NCI-H2196 (cell line): ENCODE measurements around the gene CDYL.
"Not testable (repeated sequence)": the region's sequence is repeated elsewhere in the genome, so short reads cannot be mapped to it uniquely, and the experiment has no call there.

Experiments
- DNase-seq: peaks from one replicate; lab custom pipeline; 2025; ENCODE audit not compliant: unreplicated experiment; lab: John Stamatoyannopoulos, UW

The CDYL gene

DNA sequence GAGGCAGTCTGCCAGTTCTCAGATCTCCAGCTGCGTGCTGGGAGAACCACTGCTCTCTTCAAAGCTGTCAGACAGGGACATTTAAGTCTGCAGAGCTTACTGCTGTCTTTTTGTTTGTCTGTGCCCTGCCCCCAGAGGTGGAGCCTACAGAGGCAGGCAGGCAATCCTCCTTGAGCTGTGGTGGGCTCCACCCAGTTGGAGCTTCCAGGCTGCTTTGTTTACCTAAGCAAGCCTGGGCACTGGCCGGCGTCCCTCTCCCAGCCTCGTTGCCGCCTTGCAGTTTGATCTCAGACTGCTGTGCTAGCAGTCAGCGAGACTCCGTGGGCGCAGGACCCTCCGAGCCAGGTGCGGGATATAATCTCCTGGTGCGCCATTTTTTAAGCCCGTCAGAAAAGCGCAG is 59.3 kb downstream of the CDYL start:
- not testable (repeated sequence) for DNase-seq

GRCh38 chr6:4840169-4840568 is 64.0 kb downstream of the CDYL start:
- no peak for DNase-seq

DNA sequence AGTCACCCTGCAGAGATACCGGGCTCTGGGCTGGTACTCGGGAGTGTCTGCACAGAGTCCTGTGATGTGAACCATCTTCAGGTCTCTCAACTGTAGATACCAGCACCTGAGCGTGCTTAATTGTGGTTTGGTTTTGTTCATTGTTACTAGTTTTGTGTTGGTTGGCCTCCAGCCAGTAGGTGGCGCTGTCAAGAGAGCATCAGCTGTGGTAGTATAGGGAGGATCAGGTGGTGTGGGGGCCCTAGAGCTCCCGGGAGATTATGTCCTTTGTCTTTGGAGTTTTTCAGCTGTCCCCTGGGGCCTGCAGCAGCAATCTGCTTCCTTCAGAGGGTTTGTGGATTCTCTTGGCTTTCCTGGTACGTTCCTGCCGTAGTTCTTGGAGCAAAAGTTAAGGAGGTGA is 67.9 kb downstream of the CDYL start:
- no peak for DNase-seq

DNA sequence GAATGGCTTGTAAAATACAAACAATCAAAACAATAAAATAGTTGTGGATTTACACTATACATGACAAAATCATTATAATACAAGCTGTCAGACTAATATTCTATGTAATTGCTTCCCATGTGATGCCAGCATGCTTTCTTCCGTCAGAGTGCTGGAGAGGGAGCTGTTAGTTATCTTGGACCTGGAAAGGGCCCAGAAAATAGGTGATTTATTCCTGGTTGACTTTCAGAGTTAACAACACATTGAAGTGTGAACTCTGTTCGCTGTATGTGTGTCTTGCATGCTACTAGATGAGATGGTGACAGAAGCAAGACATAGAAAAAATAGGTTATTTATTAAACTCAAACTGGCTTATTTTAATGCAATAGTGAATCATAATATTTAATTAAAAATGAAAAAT is 70.2 kb downstream of the CDYL start:
- DNase-seq: no peak

DNA sequence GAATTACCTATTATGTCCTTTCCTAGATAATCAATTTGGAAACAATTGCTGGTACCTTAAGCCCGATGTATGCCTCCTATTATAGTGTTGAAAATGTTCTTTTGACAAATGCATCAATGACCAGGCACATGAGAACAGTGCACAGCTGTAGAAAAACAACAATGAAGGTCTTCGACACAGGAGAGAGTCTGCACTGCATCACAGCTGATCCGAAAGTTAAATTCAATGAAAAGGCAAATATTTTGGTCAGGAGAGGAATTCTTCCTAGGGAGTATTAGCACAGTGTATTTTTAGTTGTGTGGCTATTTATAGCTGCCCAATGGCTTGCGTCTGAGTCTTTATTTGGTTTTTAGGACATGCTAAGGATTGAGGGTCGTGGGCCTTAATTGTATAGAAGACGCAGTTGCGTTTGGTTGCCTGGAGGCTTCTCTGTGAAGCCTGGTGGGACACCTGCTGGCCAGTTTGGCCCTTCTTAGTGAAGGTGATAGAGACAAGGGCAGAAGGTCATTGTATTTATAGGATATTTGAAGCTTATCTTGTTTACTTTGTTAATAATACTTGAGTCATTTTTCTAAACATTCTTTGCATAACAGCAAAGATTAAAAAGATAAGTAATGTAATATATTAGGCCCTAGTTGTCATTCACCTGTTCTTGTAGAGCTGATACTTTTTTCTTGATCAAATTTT is 72.3 kb downstream of the CDYL start:
- DNase-seq: no peak

- no peak for DNase-seq
Observed at GRCh38 chr6:4849226-4850022, 73.2 kb downstream of the CDYL start.

- no peak for DNase-seq
Observed at GRCh38 chr6:4851035-4851434, 74.8 kb downstream of the CDYL start.

DNA sequence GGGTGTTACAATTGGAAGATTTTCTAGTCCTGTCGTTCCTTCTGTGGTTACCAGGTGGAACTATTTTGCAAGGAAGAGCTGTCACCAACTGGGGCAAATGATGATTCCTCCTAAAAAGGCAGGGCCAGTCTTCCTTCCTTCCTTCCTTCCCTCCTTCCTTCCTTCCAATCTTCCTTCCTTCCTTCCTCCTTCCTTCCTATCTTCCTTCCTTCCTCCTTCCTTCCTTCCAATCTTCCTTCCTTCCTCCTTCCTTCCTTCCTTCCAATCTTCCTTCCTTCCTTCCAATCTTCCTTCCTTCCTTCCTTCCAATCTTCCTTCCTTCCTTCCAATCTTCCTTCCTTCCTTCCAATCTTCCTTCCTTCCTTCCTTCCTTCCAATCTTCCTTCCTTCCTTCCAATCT is 76.0 kb downstream of the CDYL start:
- DNase-seq: not testable (repeated sequence)

DNA sequence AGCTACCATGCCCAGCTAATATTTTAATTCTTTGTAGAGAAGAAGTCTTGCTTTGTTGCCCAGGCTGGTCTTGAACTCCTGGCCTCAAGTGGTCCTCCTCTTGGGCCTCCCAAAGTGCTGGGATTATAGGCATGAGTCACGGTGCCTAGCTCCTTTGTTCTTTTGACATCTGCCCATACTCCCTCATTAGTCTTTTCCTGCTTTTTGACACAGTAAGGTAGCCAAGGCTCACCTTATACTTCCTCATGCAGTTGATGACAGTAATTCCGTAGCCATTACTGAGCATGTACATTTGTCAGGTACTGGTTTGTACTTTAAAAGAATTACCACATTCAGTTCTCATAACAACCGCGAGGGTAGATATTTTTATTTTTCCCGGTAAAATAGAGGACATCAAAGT is 76.7 kb downstream of the CDYL start:
- DNase-seq: no peak

DNA sequence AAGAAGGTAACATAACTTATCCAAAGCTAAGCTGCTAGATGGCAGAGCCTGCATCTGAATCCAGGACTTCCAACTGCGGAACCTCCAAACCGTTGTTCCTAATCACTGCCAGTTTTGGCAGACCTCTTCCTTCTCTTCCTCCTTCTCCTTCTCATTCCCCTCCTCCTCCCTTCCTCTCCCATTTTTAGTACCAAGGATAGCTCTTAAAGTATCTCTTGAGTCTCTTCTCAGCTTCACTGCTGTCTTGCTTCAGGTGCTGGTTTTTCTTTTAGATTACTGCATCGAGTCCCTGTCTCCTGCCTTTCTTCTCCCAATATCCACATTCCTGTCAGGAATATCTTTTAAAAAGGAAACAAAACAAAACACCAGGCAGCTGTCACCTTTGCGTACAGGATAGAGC is 77.1 kb downstream of the CDYL start:
- no peak for DNase-seq

- no peak for DNase-seq
Observed at GRCh38 chr6:4853782-4854511, 77.7 kb downstream of the CDYL start.

DNA sequence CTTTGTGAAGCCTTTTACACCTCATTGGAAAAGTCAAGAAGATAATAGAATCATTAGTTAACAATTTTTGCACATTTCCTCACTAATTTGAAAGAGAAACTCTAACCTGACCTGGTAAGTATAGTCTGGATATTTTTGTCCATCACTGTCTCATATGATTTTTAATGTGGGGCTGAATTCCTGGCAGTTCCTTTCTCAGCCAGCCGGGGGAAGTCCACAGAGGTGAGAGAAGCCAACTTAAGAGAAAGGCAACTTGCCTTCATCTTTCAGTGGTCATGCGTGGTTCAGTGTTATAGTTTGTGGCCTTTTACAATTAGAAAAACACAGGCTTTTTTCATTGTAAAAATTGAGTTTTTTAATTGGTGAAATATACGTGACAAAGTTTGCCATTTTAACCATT is 80.6 kb downstream of the CDYL start:
- no peak for DNase-seq

GRCh38 chr6:4858194-4859015 is 82.2 kb downstream of the CDYL start:
- DNase-seq: no peak

- DNase-seq: no peak
Observed at GRCh38 chr6:4860387-4860786, 84.2 kb downstream of the CDYL start.

GRCh38 chr6:4861564-4861963 is 85.4 kb downstream of the CDYL start:
- DNase-seq: no peak

- no peak for DNase-seq
Observed at GRCh38 chr6:4864519-4864918, 88.3 kb downstream of the CDYL start.

- not testable (repeated sequence) for DNase-seq
Observed at GRCh38 chr6:4865006-4865405, 88.8 kb downstream of the CDYL start.

DNA sequence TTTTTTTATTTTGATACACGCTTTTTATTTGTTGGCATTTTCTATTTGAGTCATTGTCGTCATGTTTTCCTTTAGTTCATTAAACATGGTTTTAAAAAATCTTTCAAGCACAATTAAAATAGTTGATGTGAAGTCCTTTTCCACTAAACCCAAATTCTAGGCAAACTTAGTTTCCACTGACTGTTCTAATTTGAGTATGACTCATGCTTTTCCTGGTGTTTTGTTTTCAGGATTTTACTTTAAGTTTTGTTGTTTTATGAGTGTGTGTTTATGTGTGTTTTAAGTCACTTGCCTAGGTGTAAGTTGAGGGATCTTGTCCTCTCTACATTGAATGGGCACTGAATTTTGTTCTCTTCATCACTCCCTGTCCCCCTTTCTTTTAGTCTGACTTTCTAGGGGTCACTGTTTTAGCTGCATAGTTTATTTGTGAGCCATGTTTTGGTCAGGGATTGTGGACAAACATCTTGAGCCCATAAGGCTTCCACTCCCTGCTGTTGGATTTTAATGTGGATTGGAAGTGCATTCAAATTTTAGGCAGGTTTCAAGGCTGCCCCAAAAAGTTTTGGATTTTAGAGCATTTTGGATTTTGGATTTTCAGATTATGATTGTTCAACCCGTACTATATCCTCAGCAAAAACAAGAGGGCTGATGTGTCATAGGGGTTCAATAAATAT is 94.8 kb downstream of the CDYL start:
- DNase-seq: no peak

- no peak for DNase-seq
Observed at GRCh38 chr6:4871825-4872224, 95.6 kb downstream of the CDYL start.

- DNase-seq: no peak
Observed at GRCh38 chr6:4872841-4873240, 96.6 kb downstream of the CDYL start.

GRCh38 chr6:4873928-4874327 is 97.7 kb downstream of the CDYL start:
- DNase-seq: no peak
